Endodermal cell (in vitro differentiated cells): ENCODE measurements around the gene RTN1. TPM values are rescaled to one million over a fixed set of nuclear protein-coding genes. Genes with fewer than 3 reads are reported as not detected.

ENCODE experiments used
- DNase-seq: peaks from one replicate; pipeline ENCODE4 v3.0.0-alpha.2; 2017
- H3K27ac ChIP-seq: 2 replicates; pipeline ENCODE4 v1.5.1; 2013; ENCODE audit warnings: mild to moderate bottlenecking, low read depth, low read length, moderate library complexity
- H3K27me3 ChIP-seq: 2 replicates; pipeline ENCODE4 v1.6.1; 2013; ENCODE audit warnings: mild to moderate bottlenecking, low read length, moderate library complexity; ENCODE audit not compliant: insufficient read depth, control insufficient read depth, poor library complexity, severe bottlenecking
- H3K36me3 ChIP-seq: 2 replicates; pipeline ENCODE4 v1.7.0; 2013; ENCODE audit warnings: mild to moderate bottlenecking, low read length, moderate library complexity; ENCODE audit not compliant: control insufficient read depth, insufficient read depth
- H3K4me1 ChIP-seq: one replicate; pipeline ENCODE4 v1.7.0; 2013; ENCODE audit warnings: low read length; ENCODE audit not compliant: control insufficient read depth, insufficient read depth
- H3K4me3 ChIP-seq: 2 replicates; pipeline ENCODE4 v1.5.1; 2013; ENCODE audit warnings: mild to moderate bottlenecking, low read length, moderate library complexity
- H3K9ac ChIP-seq: 2 replicates; pipeline ENCODE4 v1.6.1; 2013; ENCODE audit warnings: mild to moderate bottlenecking, low read length, moderate library complexity; ENCODE audit not compliant: poor library complexity, severe bottlenecking; ENCODE audit errors: extremely low read depth
- H3K9me3 ChIP-seq: 2 replicates; pipeline ENCODE4 v1.6.1; 2013; ENCODE audit warnings: mild to moderate bottlenecking, low read length, moderate library complexity; ENCODE audit not compliant: control insufficient read depth
- H3K27ac Mint-ChIP-seq: 2 replicates; pipeline ENCODE4 v1.8.0; 2020; ENCODE audit warnings: mixed read lengths
- H3K27me3 Mint-ChIP-seq: 2 replicates; pipeline ENCODE4 v1.8.0; 2021; ENCODE audit warnings: mild to moderate bottlenecking, mixed read lengths; ENCODE audit not compliant: insufficient read depth
- H3K36me3 Mint-ChIP-seq: 2 replicates; pipeline ENCODE4 v1.8.0; 2020; ENCODE audit warnings: low read depth, mixed read lengths
- H3K4me1 Mint-ChIP-seq: 2 replicates; pipeline ENCODE4 v1.8.0; 2020; ENCODE audit warnings: mixed read lengths
- H3K4me3 Mint-ChIP-seq: 2 replicates; pipeline ENCODE4 v1.8.0; 2020; ENCODE audit warnings: mild to moderate bottlenecking, moderate library complexity, mixed read lengths
- H3K9me3 Mint-ChIP-seq: 2 replicates; pipeline ENCODE4 v1.8.0; 2020; ENCODE audit warnings: mild to moderate bottlenecking, mixed read lengths
- CTCF ChIP-seq: fragments of 200-600 bp; sonication (generic); conservative IDR thresholded peaks from 2 replicates; pipeline ENCODE4 v1.5.0; 2021; ENCODE audit warnings: antibody characterized with exemption, mild to moderate bottlenecking
- WGBS, 2 experiments: methylation state at CpG; one replicate each; pipeline versions ENCODE4 v1.1.5 to v1.1.7; 2013; ENCODE audit warnings: missing lambda C conversion rate in 2 of 2, mixed read lengths in 1 of 2; ENCODE audit not compliant: insufficient coverage in 1 of 2, insufficient read length in 1 of 2; 5-methylcytosine and 5-hydroxymethylcytosine counted together
- microRNA-seq: library from miRNA; unstranded; fragments of <30 nt; microRNA quantifications from one replicate; pipeline ENCODE4 v1.2.0, GENCODE V29; 2020; ENCODE audit warnings: borderline microRNAs expressed
- total RNA-seq, 2 donors: library from RNA; stranded (reverse); fragmentation: NEBNext Ultra II Directional in 1 of 2; extraction: Animal tissue kit (Norgen Biotek cat#: 25700) in 1 of 2; gene quantifications; 2 replicates in 1 of 2; 3 replicates in 1 of 2; pipeline ENCODE4 v1.2.1, GENCODE V29; 2021

Gene RTN1
- total RNA-seq, 2 donors from 2014 or later: 5.5 to 5.9 TPM

- 45 to 60% methylated on average over 1 to 2 of the region's 2 CpGs for WGBS, 2 experiments
- peak; percentile 62 for DNase-seq
- H3K9me3 ChIP-seq: no peaks in the 10 kb centered on the region
- peak overlapping the region; percentile 13 for H3K27ac ChIP-seq
- Mint-ChIP-seq H3K4me3 (peak overlapping the region; percentile 15), H3K36me3 (no peaks in the 10 kb centered on the region), H3K27ac (peak overlapping the region; percentile 12), H3K9me3 (no peaks in the 10 kb centered on the region), H3K4me1 (peaks cover 36% of the 10 kb centered on the region), H3K27me3 (no peaks in the 10 kb centered on the region)
- peaks cover 21% of the 10 kb centered on the region for H3K4me1 ChIP-seq
- no peak overlapping the region for H3K4me3 ChIP-seq
- H3K36me3 ChIP-seq: no peaks in the 10 kb centered on the region
- TF ChIP-seq CTCF: no peak
- H3K27me3 ChIP-seq: peaks cover 4% of the 10 kb centered on the region
- no peak overlapping the region for H3K9ac ChIP-seq
Measured at GRCh38 chr14:59564366-59564765, 306.2 kb downstream of the RTN1 start.

- TF ChIP-seq CTCF: no peak
- Histone ChIP-seq H3K4me1 (no peaks in the 10 kb centered on the region), H3K9me3 (peaks cover 18% of the 10 kb centered on the region), H3K36me3 (no peaks in the 10 kb centered on the region), H3K9ac (no peak overlapping the region), H3K27me3 (no peaks in the 10 kb centered on the region), H3K27ac (no peak overlapping the region), H3K4me3 (no peak overlapping the region)
- Mint-ChIP-seq H3K27me3 (no peaks in the 10 kb centered on the region), H3K27ac (no peak overlapping the region), H3K9me3 (peaks cover 16% of the 10 kb centered on the region), H3K4me1 (peaks cover 8% of the 10 kb centered on the region), H3K36me3 (peaks cover 1% of the 10 kb centered on the region), H3K4me3 (no peak overlapping the region)
- 92% methylated on average over 2 of the region's 2 CpGs; no CpG with 5 or more reads in 1 of the 2 experiments for WGBS, 2 experiments
- DNase-seq: no peak
Measured at GRCh38 chr14:59547310-59547709, 323.3 kb downstream of the RTN1 start.

Small RNA genes lying within 50 kb of the gene (microRNA-seq; reads per million reads assigned to microRNA genes)
- not detected for gene MIR5586

Other genes with a start within 250 kb of the RTN1 start
- gene LRRC9, start 49.4 kb upstream of the RTN1 start, total RNA-seq: 1 to 10 TPM; 3.0 to 3.5 TPM
- 10 to 100 TPM; 61.1 to 74.3 TPM for gene PCNX4, start 221.1 kb upstream of the RTN1 start, total RNA-seq